ENCODE data around the gene EIF2S3.

DNA sequence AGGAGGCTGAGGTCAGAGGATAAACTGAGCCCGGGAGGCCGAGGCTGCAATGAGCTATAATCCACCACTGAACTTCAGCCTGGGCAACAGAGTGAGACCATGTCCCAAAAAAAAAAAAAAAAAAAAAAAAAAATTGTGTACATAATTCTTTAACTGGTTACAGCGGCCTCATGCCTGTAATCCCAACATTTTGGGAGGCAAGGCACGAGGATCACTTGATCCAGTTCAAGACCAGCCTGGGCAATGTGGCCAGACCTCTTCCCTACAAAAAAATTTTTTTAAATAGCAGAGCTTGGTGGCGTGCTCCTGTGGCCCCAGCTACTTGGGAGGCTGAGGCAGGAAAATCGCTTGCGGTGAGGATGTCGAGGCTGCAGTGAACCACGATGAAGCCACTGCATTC, 37.1 kb upstream of the EIF2S3 start:
- TF ChIP-seq, protein P1, sequence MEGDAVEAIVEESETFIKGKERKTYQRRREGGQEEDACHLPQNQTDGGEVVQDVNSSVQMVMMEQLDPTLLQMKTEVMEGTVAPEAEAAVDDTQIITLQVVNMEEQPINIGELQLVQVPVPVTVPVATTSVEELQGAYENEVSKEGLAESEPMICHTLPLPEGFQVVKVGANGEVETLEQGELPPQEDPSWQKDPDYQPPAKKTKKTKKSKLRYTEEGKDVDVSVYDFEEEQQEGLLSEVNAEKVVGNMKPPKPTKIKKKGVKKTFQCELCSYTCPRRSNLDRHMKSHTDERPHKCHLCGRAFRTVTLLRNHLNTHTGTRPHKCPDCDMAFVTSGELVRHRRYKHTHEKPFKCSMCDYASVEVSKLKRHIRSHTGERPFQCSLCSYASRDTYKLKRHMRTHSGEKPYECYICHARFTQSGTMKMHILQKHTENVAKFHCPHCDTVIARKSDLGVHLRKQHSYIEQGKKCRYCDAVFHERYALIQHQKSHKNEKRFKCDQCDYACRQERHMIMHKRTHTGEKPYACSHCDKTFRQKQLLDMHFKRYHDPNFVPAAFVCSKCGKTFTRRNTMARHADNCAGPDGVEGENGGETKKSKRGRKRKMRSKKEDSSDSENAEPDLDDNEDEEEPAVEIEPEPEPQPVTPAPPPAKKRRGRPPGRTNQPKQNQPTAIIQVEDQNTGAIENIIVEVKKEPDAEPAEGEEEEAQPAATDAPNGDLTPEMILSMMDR (conservative IDR thresholded peaks at IDR 0.05; ENCODE audit: low read depth, low read length), result no peak
- TF ChIP-seq EZH2phosphoT487 (IDR thresholded peaks at IDR 0.05; ENCODE audit: borderline replicate concordance, low read length), result no peak

Data from PC-3 (cell line).